Neural progenitor cell (in vitro differentiated cells): ENCODE data around the gene RAB31.

Experiments
- CTCF ChIP-seq: fragments of 200-600 bp; sonication (generic); IDR thresholded peaks from 2 replicates; pipeline ENCODE4 v1.5.1; 2017; ENCODE audit warnings: antibody characterized with exemption, mild to moderate bottlenecking
- EZH2phosphoT487 ChIP-seq: fragments of 200-600 bp; sonication (generic); IDR thresholded peaks from 2 replicates; pipeline ENCODE4 v1.6.1; 2017; ENCODE audit warnings: antibody characterized with exemption

DNA sequence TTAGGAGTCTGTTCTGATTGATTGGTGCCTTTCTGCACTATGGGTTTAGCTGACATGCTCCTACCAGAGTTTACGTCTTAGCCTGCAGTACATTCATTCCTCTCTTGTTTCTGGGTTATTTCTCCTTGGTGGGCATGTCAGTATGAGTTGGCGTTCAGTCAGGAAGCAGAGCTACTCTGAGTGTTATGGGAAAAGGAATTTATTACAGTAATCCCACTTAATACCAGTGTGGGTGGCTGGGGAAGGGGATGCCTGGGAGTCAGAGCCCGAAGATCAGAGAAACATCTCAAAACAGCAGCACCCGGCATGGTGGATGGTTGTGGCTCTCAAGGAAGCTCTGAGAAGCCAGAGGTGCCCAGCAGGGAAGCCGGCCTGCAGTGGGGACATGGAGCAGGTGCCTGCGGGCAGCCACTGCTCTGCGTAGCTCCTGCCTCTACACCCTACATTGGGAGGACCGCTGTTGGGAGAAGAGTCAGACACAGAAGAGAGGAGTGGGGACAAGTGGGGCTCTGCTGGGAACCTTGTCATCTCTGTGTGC is 48.9 kb downstream of the RAB31 start:
- no peak for TF ChIP-seq CTCF
- no peak for TF ChIP-seq EZH2phosphoT487
